GM12878 (cell line): ENCODE measurements around the gene HLA-DMA. TPM values are rescaled to one million over a fixed set of nuclear protein-coding genes. Genes with fewer than 3 reads are reported as not detected.
A peak's percentile ranks its signal among the peaks of the same experiment; 100 is the strongest.

Source experiments
- ATAC-seq: fragments of 200-7000 bp; cut with Tn5 transposase; 3 replicates; pipeline ENCODE4 v1.9.1; 2020; ENCODE audit warnings: mild to moderate bottlenecking, moderate library complexity
- BruUV-seq: library from RNA; stranded (reverse); fragments of 400-500 nt; replicated peaks from 2 replicates; lab custom pipeline; 2021; lab: Mats Ljungman, UMichigan
- CTCF ChIA-PET: fragments of 300-600 bp; sonication (Branson Sonifier 250); formaldehyde crosslinking; extraction: SDS; loops from one replicate; lab custom pipeline; 2021; ENCODE audit warnings: inconsistent platforms; lab: Yijun Ruan, JAX
- POLR2A ChIA-PET: fragments of 350-600 bp; formaldehyde crosslinking; extraction: SDS; loops from one replicate; lab custom pipeline; 2021; ENCODE audit warnings: inconsistent platforms; lab: Charles Lee
- RAD21 ChIA-PET: fragments of 300-600 bp; sonication (Branson Sonifier 250); formaldehyde crosslinking; loops from one replicate; lab custom pipeline; 2023; ENCODE audit warnings: antibody characterized with exemption; ENCODE audit not compliant: unreplicated experiment; lab: Charles Lee
- SMC1A ChIA-PET: fragments of 300-600 bp; sonication (Branson Sonifier 250); formaldehyde crosslinking; loops from one replicate; lab custom pipeline; 2023; ENCODE audit not compliant: unreplicated experiment, uncharacterized antibody; lab: Charles Lee
- DNase-seq: peaks from one replicate; pipeline ENCODE4 v3.0.0-alpha.2; 2011; ENCODE audit warnings: low read depth, low spot score
- FAIRE-seq: peaks from 3 replicates; lab custom pipeline; 2011; peaks lifted over from hg19 to GRCh38; lab: Jason Lieb, UNC
- H2AFZ ChIP-seq: 2 replicates; pipeline ENCODE4 v1.6.0; 2011; ENCODE audit warnings: low read depth, low read length, control low read depth; ENCODE audit not compliant: control insufficient read depth
- H3K27ac ChIP-seq: 2 replicates; pipeline ENCODE4 v1.5.1; 2011; ENCODE audit warnings: control low read depth; ENCODE audit not compliant: control insufficient read depth, insufficient read depth
- H3K27me3 ChIP-seq, 2 experiments: replicated peaks in 1 of 2; 2 replicates each; pipeline versions ENCODE4 v1.6.0 to v1.6.1; 2011; ENCODE audit warnings: low read length in 1 of 2; ENCODE audit not compliant: control insufficient read depth in 2 of 2, insufficient read depth in 2 of 2
- H3K36me3 ChIP-seq, 2 experiments: 2 replicates each; pipeline ENCODE4 v1.5.1; 2011; ENCODE audit warnings: low read length in 1 of 2; ENCODE audit not compliant: control insufficient read depth in 2 of 2, insufficient read depth in 2 of 2
- H3K4me1 ChIP-seq: 2 replicates; pipeline ENCODE4 v1.6.1; 2011; ENCODE audit warnings: mild to moderate bottlenecking, low read length, moderate library complexity, mixed read lengths; ENCODE audit not compliant: control insufficient read depth, insufficient read depth
- H3K4me2 ChIP-seq: 2 replicates; pipeline ENCODE4 v1.6.0; 2011; ENCODE audit warnings: control low read depth; ENCODE audit not compliant: control insufficient read depth, insufficient read depth
- H3K4me3 ChIP-seq: fragments of 200-600 bp; sonication (generic); 2 replicates; pipeline ENCODE4 v1.5.1; 2016
- H3K79me2 ChIP-seq: 2 replicates; pipeline ENCODE4 v1.6.0; 2011; ENCODE audit warnings: low read length; ENCODE audit not compliant: control insufficient read depth, insufficient read depth
- H3K9ac ChIP-seq: 2 replicates; pipeline ENCODE4 v1.8.0; 2011; ENCODE audit warnings: low read length, control low read depth, mixed read lengths; ENCODE audit not compliant: control insufficient read depth, insufficient read depth
- H3K9me3 ChIP-seq: replicated peaks from 3 replicates; pipeline ENCODE4 v1.5.1; 2011; ENCODE audit warnings: mild to moderate bottlenecking, low read length; ENCODE audit not compliant: control insufficient read depth, insufficient read depth
- H4K20me1 ChIP-seq: 2 replicates; pipeline ENCODE4 v1.6.0; 2011; ENCODE audit not compliant: control insufficient read depth, insufficient read depth
- CUX1 ChIP-seq: IDR thresholded peaks from 2 replicates; pipeline ENCODE4 v1.6.1; 2012; ENCODE audit warnings: improper control_type of control experiment, low read depth, low read length; ENCODE audit not compliant: insufficient replicate concordance
- EED ChIP-seq: sonication (generic); IDR thresholded peaks from 2 replicates; pipeline ENCODE4 v1.6.1; 2016; ENCODE audit warnings: antibody characterized with exemption, low read depth
- FOXK2 ChIP-seq: fragments of 450-650 bp; IDR thresholded peaks from 2 replicates; pipeline ENCODE4 v1.6.1; 2017; ENCODE audit warnings: mild to moderate bottlenecking, moderate library complexity
- JUNB ChIP-seq: IDR thresholded peaks from 2 replicates; pipeline ENCODE4 v1.6.1; 2016; ENCODE audit warnings: antibody characterized with exemption, mild to moderate bottlenecking
- NR2C2 ChIP-seq: IDR thresholded peaks from 2 replicates; pipeline ENCODE4 v1.6.1; 2011; ENCODE audit warnings: borderline replicate concordance, low read depth; ENCODE audit not compliant: control insufficient read depth, insufficient read length
- POLR2AphosphoS2 ChIP-seq: IDR thresholded peaks from 2 replicates; pipeline ENCODE4 v1.6.1; 2011; ENCODE audit warnings: low read depth, mild to moderate bottlenecking, low read length, improper control_type of control experiment, moderate library complexity
- RBBP5 ChIP-seq: fragments of 200-600 bp; sonication (generic); conservative IDR thresholded peaks from 2 replicates; pipeline ENCODE4 v1.6.1; 2016
- RFX5 ChIP-seq: IDR thresholded peaks from 2 replicates; pipeline ENCODE4 v1.6.1; 2011; ENCODE audit warnings: low read depth, low read length, improper control_type of control experiment
- WGBS: methylation state at CpG from one replicate; pipeline ENCODE4 v1.1.6; 2016; ENCODE audit warnings: low lambda C conversion rate; ENCODE audit not compliant: insufficient replicate concordance, insufficient coverage; ENCODE audit errors: missing lambda C conversion rate; 5-methylcytosine and 5-hydroxymethylcytosine counted together
- in situ Hi-C: fragments of 300-500 bp; cut with MboI; formaldehyde crosslinking; loops from 9 replicates; pipeline ENCODE4 v1.14.3; 2018; ENCODE audit warnings: mixed read lengths
- intact Hi-C: fragments of 100-400 bp; cut with micrococcal nuclease; formaldehyde crosslinking; loops from one replicate; pipeline ENCODE4 v1.14.2; 2022; ENCODE audit not compliant: unreplicated experiment
- polyA plus RNA-seq, 11 experiments: library from polyadenylated mRNA; depleted of rRNA in 4 of 11; unstranded in 6 of 11; stranded (reverse) in 5 of 11; fragments of >200 nt; fragmentation: Nextera tagmentation in 4 of 11; fragmentation: Illumina TruSeq in 1 of 11; extraction: Ambion mirVana in 4 of 11; extraction: Trizol in 1 of 11; gene quantifications; 1 replicate in 1 of 11; 2 replicates in 10 of 11; pipeline versions ENCODE4 v1.2.1 to v1.2.3, GENCODE V29; 2011 to 2016; ENCODE audit warnings: inconsistent platforms in 2 of 11, missing spikeins in 2 of 11, low read depth in 1 of 11
- total RNA-seq, 4 experiments: library from RNA; depleted of rRNA in 3 of 4; stranded (reverse); fragments of >200 nt in 3 of 4; fragmentation: Illumina TruSeq in 1 of 4; extraction: Trizol in 1 of 4; gene quantifications; 2 replicates each; pipeline versions ENCODE4 v1.2.1 to v1.2.3, GENCODE V29; 2013 to 2021
- TF ChIP-seq, protein P1 (sequence below): fragments of 450-650 bp; IDR thresholded peaks from 2 replicates; pipeline ENCODE4 v1.6.1; 2017; ENCODE audit warnings: low read depth, mild to moderate bottlenecking, moderate library complexity
- TF ChIP-seq, protein P2 (sequence below): fragments of 450-650 bp; IDR thresholded peaks from 2 replicates; pipeline ENCODE4 v1.6.1; 2016; ENCODE audit warnings: mild to moderate bottlenecking
- TF ChIP-seq, protein P3 (sequence below): IDR thresholded peaks from 2 replicates; pipeline ENCODE4 v1.6.1; 2012; ENCODE audit warnings: low read length, inconsistent platforms
- TF ChIP-seq, protein P4 (sequence below): IDR thresholded peaks from 2 replicates; pipeline ENCODE4 v1.6.1; 2011; ENCODE audit warnings: mild to moderate bottlenecking, low read depth, low read length, moderate library complexity; ENCODE audit not compliant: insufficient replicate concordance

HLA-DMA gene
- total and polyA plus RNA-seq, 10 of the 15 experiments (the other 5 are each of a cell fraction or from before 2014, with no cell fraction given) = 177 to 552 (median 309) TPM

DNA sequence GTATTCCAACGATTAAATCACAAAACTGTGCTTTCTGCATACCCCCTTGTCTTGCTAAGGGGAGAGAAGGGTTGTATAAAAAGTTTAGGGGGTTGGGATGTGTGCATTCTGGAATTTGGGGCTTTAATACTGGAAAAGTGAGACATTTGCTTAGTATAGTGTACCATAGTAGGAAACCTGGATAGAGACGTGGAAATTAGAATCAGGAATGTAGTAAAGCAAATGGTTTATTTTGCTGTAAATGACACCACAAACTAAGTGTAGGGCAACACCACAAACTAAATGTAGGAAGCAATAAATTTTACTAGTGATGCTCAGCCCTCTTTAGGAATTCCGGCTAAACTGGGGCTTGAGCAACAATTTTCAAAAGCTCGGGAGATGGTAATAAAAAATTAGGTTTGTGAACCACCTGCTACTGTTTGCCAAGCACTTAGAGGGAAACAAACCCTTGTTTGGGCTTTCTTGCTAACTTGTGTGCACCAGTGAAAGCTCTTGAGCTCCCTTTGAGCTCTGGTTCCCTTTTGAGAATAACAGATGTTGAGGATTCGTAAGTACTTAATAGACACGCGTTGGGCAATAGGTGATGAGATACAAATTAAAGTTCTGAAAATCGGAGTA, 29.3 kb upstream of the HLA-DMA start:
- POLR2A ChIA-PET = interaction anchor here (0.8 to 1.1 kb wide), 3 partner anchors 8 to 14 kb away, joined by 3 to 5 read pairs (median 3); partner anchors contain the start of gene BRD2
- Histone ChIP-seq H2AFZ (no peak overlapping the region), H3K36me3 (peaks cover 26 to 33% of the 10 kb centered on the region in 2 experiments), H3K27ac (no peak overlapping the region), H3K27me3 (no peaks in the 10 kb centered on the region), H3K9ac (no peak overlapping the region), H3K4me1 (no peaks in the 10 kb centered on the region; the same call in 1 of the 2 replicates), H3K4me3 (no peak overlapping the region), H4K20me1 (peaks cover 10% of the 10 kb centered on the region; the same call in 1 of the 2 replicates), H3K79me2 (peaks cover 15% of the 10 kb centered on the region), H3K4me2 (no peak overlapping the region), H3K9me3 (no peaks in the 10 kb centered on the region)
- no TSS peak for BruUV-seq
- intact Hi-C loops = no loop called here
- FAIRE-seq = no peak
- no peak for DNase-seq
- CTCF ChIA-PET = interaction anchor here (0.9 to 9.2 kb wide), 11 partner anchors 8 to 144 kb away, joined by 3 to 367 read pairs (median 5); partner anchors contain the start of genes HLA-DMA, HLA-DMB and TAP2
- ATAC-seq = peak; percentile 8; the same call in 1 of the 3 replicates
- 58% methylated on average over 8 of the region's 8 CpGs for WGBS
- SMC1A ChIA-PET = interaction anchor here (0.6 to 9.4 kb wide), 14 partner anchors 9 to 142 kb away, joined by 3 to 195 read pairs (median 19); partner anchors contain the start of genes HLA-DMA and TAP2
- in situ Hi-C loops = no loop called here
- RAD21 ChIA-PET = interaction anchor here (0.7 to 9.0 kb wide), 9 partner anchors 10 to 144 kb away, joined by 3 to 135 read pairs (median 5); partner anchors contain the start of genes BRD2, HLA-DMB and TAP2
- no peak for TF ChIP-seq CUX1
- TF ChIP-seq, protein P1, sequence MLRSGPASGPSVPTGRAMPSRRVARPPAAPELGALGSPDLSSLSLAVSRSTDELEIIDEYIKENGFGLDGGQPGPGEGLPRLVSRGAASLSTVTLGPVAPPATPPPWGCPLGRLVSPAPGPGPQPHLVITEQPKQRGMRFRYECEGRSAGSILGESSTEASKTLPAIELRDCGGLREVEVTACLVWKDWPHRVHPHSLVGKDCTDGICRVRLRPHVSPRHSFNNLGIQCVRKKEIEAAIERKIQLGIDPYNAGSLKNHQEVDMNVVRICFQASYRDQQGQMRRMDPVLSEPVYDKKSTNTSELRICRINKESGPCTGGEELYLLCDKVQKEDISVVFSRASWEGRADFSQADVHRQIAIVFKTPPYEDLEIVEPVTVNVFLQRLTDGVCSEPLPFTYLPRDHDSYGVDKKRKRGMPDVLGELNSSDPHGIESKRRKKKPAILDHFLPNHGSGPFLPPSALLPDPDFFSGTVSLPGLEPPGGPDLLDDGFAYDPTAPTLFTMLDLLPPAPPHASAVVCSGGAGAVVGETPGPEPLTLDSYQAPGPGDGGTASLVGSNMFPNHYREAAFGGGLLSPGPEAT = no peak
- TF ChIP-seq FOXK2 = no peak
- no peak for TF ChIP-seq EED
- TF ChIP-seq, protein P2, sequence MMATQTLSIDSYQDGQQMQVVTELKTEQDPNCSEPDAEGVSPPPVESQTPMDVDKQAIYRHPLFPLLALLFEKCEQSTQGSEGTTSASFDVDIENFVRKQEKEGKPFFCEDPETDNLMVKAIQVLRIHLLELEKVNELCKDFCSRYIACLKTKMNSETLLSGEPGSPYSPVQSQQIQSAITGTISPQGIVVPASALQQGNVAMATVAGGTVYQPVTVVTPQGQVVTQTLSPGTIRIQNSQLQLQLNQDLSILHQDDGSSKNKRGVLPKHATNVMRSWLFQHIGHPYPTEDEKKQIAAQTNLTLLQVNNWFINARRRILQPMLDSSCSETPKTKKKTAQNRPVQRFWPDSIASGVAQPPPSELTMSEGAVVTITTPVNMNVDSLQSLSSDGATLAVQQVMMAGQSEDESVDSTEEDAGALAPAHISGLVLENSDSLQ = no peak
- no peak for TF ChIP-seq RBBP5
- TF ChIP-seq, protein P3, sequence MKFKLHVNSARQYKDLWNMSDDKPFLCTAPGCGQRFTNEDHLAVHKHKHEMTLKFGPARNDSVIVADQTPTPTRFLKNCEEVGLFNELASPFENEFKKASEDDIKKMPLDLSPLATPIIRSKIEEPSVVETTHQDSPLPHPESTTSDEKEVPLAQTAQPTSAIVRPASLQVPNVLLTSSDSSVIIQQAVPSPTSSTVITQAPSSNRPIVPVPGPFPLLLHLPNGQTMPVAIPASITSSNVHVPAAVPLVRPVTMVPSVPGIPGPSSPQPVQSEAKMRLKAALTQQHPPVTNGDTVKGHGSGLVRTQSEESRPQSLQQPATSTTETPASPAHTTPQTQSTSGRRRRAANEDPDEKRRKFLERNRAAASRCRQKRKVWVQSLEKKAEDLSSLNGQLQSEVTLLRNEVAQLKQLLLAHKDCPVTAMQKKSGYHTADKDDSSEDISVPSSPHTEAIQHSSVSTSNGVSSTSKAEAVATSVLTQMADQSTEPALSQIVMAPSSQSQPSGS = peak; percentile 34
- TF ChIP-seq JUNB = no peak
- TF ChIP-seq NR2C2 = no peak
- TF ChIP-seq, protein P4, sequence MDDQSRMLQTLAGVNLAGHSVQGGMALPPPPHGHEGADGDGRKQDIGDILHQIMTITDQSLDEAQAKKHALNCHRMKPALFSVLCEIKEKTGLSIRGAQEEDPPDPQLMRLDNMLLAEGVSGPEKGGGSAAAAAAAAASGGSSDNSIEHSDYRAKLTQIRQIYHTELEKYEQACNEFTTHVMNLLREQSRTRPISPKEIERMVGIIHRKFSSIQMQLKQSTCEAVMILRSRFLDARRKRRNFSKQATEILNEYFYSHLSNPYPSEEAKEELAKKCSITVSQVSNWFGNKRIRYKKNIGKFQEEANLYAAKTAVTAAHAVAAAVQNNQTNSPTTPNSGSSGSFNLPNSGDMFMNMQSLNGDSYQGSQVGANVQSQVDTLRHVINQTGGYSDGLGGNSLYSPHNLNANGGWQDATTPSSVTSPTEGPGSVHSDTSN = no peak
- TF ChIP-seq RFX5 = no peak
- no peak for TF ChIP-seq POLR2AphosphoS2
